ENCODE measurements around the gene P3H2. TPM values are rescaled to one million over a fixed set of nuclear protein-coding genes. Genes with fewer than 3 reads are reported as not detected.

Gene P3H2
- total and polyA plus RNA-seq, 9 of the 15 experiments (the other 6 are each of a cell fraction or from before 2014, with no cell fraction given) = 0.04 to 0.26 (median 0.22) TPM; not detected in 6

- intact Hi-C loops (cut with micrococcal nuclease) (no loop called here), in situ Hi-C loops (cut with MboI) (no loop called here)
- no peak overlapping the region for H3K27ac ChIP-seq (ENCODE audit: extremely low read depth, low read depth, low read length)
- H3K9me1 ChIP-seq (ENCODE audit: control insufficient read depth, insufficient read depth, low read length) = no peaks in the 10 kb centered on the region
- FAIRE-seq = no peak
- no peak overlapping the region for H2AFZ ChIP-seq (ENCODE audit: low read depth, low read length)
- H3K79me2 ChIP-seq (ENCODE audit: control insufficient read depth, insufficient read depth, low read length) = no peaks in the 10 kb centered on the region
- no peaks in the 10 kb centered on the region for H3K36me3 ChIP-seq (ENCODE audit: control insufficient read depth, insufficient read depth, low read length)
- H3K27me3 ChIP-seq (ENCODE audit: control insufficient read depth in 2 of 2, insufficient read depth in 2 of 2, low read length in 2 of 2) = no peaks in the 10 kb centered on the region
- no peak overlapping the region for H3K4me3 ChIP-seq
- H3K4me2 ChIP-seq (ENCODE audit: insufficient read depth, low read length) = no peak overlapping the region
- no peak overlapping the region for H3K9ac ChIP-seq (ENCODE audit: insufficient read depth in 1 of 2, low read depth in 2 of 2, low read length in 2 of 2)
- no TSS peak for BruUV-seq (replicated peaks)
- no peaks in the 10 kb centered on the region for H3K4me1 ChIP-seq (replicated peaks in 1 of 2; ENCODE audit: control insufficient read depth in 2 of 2, insufficient read depth in 2 of 2, low read length in 2 of 2)
- DNase-seq (ENCODE audit: extremely low read depth in 1 of 4, low spot score in 3 of 4) = no peak
- CTCF ChIA-PET (ENCODE audit: low intra/inter-chr PET ratio) = no interaction called here
- ATAC-seq = no peak
- WGBS (ENCODE audit: insufficient coverage, low coverage, missing lambda C conversion rate) = 2% methylated on average over 4 of the region's 4 CpGs
- H3K9me3 ChIP-seq (replicated peaks; ENCODE audit: control insufficient read depth, insufficient read depth, low read depth, low read length) = no peaks in the 10 kb centered on the region
- POLR2A ChIA-PET = no interaction called here
- no peaks in the 10 kb centered on the region for H4K20me1 ChIP-seq (replicated peaks; ENCODE audit: control insufficient read depth, insufficient read depth, low read length)
- TF ChIP-seq, protein P1, sequence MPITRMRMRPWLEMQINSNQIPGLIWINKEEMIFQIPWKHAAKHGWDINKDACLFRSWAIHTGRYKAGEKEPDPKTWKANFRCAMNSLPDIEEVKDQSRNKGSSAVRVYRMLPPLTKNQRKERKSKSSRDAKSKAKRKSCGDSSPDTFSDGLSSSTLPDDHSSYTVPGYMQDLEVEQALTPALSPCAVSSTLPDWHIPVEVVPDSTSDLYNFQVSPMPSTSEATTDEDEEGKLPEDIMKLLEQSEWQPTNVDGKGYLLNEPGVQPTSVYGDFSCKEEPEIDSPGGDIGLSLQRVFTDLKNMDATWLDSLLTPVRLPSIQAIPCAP (CRISPR knock-in tag; IDR thresholded peaks at IDR 0.05; ENCODE audit: borderline replicate concordance) = no peak
- TF ChIP-seq CBX3 (IDR thresholded peaks at IDR 0.05; ENCODE audit: borderline replicate concordance in 1 of 2, low read length in 2 of 2) = no peak
- TF ChIP-seq ZNF407 (IDR thresholded peaks at IDR 0.05; ENCODE audit: low read depth) = no peak
- TF ChIP-seq HOMEZ (CRISPR knock-in tag; IDR thresholded peaks at IDR 0.05) = no peak
- TF ChIP-seq BRD9 (IDR thresholded peaks at IDR 0.05; ENCODE audit: low read depth, partially characterized antibody) = no peak
- no peak for TF ChIP-seq ZNF76 (CRISPR knock-in tag; IDR thresholded peaks at IDR 0.05; ENCODE audit: borderline replicate concordance)
- TF ChIP-seq HOXB6 (CRISPR knock-in tag; IDR thresholded peaks at IDR 0.05; ENCODE audit: borderline replicate concordance) = no peak
- TF ChIP-seq HDAC6 (IDR thresholded peaks at IDR 0.05; ENCODE audit: low read depth, low read length) = no peak
Measured at GRCh38 chr3:190169243-190169642, 48.5 kb upstream of the P3H2 start.
